ENCODE data around the gene ASB13. TPM values are rescaled to one million over a fixed set of nuclear protein-coding genes. Genes with fewer than 3 reads are reported as not detected.

Gene ASB13
- total RNA-seq, 1 experiment from 2014 or later: 13.8 TPM

DNA sequence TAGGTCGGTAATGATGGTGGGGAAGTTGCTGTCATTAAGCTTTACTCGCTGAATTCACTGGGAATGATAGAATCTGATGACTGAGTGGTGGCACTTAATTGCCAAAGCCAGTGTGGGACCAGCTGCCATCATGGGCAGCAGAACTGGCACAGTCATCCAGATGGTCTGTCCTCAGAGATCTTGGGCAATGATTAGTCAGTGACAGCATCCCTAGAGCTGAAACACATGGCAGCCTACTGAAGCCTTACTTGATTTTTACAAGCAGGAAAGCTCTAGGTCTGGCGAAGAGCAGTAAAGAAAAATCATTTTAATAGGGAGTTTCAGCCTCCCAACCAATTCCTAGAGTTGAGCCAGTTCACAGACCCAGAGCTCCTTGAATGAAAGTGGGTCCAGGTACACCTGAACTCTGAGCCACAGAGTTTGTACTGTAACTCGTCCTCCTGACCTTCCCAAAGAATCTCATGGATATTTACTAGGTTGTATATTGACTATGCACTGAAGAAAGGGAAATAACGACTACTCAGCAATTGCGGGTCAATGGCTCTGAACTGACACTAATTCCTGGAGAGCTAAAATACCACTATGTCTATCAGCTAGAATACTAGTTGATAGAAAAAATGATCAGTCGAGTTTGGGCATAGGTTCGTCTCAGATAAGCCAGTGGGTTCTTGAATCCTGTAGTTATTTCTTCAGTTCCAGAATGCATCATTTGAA is 4.4 kb upstream of the ASB13 start:
- H3K14ac ChIP-seq (ENCODE audit: insufficient read depth, low read length): no peak overlapping the region
- peaks cover 10 to 15% of the 10 kb centered on the region in 2 experiments; a peak in 4 of 5 replicates for H3K9me3 Mint-ChIP-seq
- peaks cover 6 to 7% of the 10 kb centered on the region in 2 experiments for H3K4me1 Mint-ChIP-seq
- no peak overlapping the region for H2BK12ac ChIP-seq (ENCODE audit: insufficient read length, low read depth, low read length)
- H3K9ac ChIP-seq (ENCODE audit: extremely low read depth, insufficient read length, low read length): no peak overlapping the region
- H3K36me3 Mint-ChIP-seq (ENCODE audit: insufficient read depth in 1 of 3, low read depth in 3 of 3): peaks cover 0 to 5% (median 4%) of the 10 kb centered on the region in 3 experiments; a peak in 5 of 7 replicates
- no peak overlapping the region for H3K18ac ChIP-seq (ENCODE audit: insufficient read length, low read depth, low read length)
- peaks cover 4% of the 10 kb centered on the region for H3K23me2 ChIP-seq (ENCODE audit: insufficient read length, low read depth, low read length, poor library complexity, severe bottlenecking)
- H3K79me2 ChIP-seq (ENCODE audit: insufficient read depth, low read length): no peaks in the 10 kb centered on the region
- no peak for DNase-seq
- no peak overlapping the region for H3K27ac ChIP-seq (ENCODE audit: insufficient read length, low read depth, low read length)
- no peak overlapping the region for H3K23ac ChIP-seq (ENCODE audit: insufficient read length, low read depth, low read length)
- H3K4me2 ChIP-seq (ENCODE audit: insufficient read depth, insufficient read length, low read length): no peak overlapping the region
- H3K4me3 Mint-ChIP-seq: no peak overlapping the region
- H4K8ac ChIP-seq (replicated peaks; ENCODE audit: insufficient read length, low read depth, low read length): no peak overlapping the region
- H4K91ac ChIP-seq (ENCODE audit: insufficient read length, low read depth, low read length): no peak overlapping the region
- no peak overlapping the region for H2BK20ac ChIP-seq (ENCODE audit: low read depth, low read length, poor library complexity, severe bottlenecking)
- H3K4me1 ChIP-seq (ENCODE audit: insufficient read depth, low read length): peaks cover 4% of the 10 kb centered on the region; the same call in 1 of the 2 replicates
- H3K4ac ChIP-seq (ENCODE audit: low read depth, low read length): no peak overlapping the region
- no peak overlapping the region for H2AFZ ChIP-seq (ENCODE audit: low read length)
- H2BK5ac ChIP-seq (ENCODE audit: insufficient read length, low read length): no peak overlapping the region
- no peaks in the 10 kb centered on the region for H4K20me1 ChIP-seq (ENCODE audit: control insufficient read depth, insufficient read depth, insufficient read length)
- H3T11ph ChIP-seq (ENCODE audit: low read length): no peak overlapping the region
- H2BK120ac ChIP-seq (ENCODE audit: low read depth, low read length, poor library complexity, severe bottlenecking): no peak overlapping the region
- H3K79me1 ChIP-seq (ENCODE audit: insufficient read depth, low read depth, low read length, poor library complexity, severe bottlenecking): no peaks in the 10 kb centered on the region
- peaks cover 18% of the 10 kb centered on the region for H3K27me3 Mint-ChIP-seq (ENCODE audit: low read depth)
- H3K56ac ChIP-seq (ENCODE audit: insufficient read length, low read depth, low read length): no peak overlapping the region
- H3K9me3 ChIP-seq (ENCODE audit: control insufficient read depth, low read depth, low read length): no peaks in the 10 kb centered on the region
- no CpG with 5 or more reads among the region's 8 CpGs for WGBS (ENCODE audit: extremely low coverage, insufficient read length, low lambda C conversion rate)
- H2BK15ac ChIP-seq (ENCODE audit: low read depth, low read length): no peak overlapping the region
- H2AK5ac ChIP-seq (ENCODE audit: insufficient read length, low read length): no peak overlapping the region
- TF ChIP-seq, protein P1, sequence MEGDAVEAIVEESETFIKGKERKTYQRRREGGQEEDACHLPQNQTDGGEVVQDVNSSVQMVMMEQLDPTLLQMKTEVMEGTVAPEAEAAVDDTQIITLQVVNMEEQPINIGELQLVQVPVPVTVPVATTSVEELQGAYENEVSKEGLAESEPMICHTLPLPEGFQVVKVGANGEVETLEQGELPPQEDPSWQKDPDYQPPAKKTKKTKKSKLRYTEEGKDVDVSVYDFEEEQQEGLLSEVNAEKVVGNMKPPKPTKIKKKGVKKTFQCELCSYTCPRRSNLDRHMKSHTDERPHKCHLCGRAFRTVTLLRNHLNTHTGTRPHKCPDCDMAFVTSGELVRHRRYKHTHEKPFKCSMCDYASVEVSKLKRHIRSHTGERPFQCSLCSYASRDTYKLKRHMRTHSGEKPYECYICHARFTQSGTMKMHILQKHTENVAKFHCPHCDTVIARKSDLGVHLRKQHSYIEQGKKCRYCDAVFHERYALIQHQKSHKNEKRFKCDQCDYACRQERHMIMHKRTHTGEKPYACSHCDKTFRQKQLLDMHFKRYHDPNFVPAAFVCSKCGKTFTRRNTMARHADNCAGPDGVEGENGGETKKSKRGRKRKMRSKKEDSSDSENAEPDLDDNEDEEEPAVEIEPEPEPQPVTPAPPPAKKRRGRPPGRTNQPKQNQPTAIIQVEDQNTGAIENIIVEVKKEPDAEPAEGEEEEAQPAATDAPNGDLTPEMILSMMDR (conservative IDR thresholded peaks at IDR 0.05): no peak
- no peak overlapping the region for H3K27ac Mint-ChIP-seq
- H3K27me3 ChIP-seq (ENCODE audit: insufficient read depth, low read length): no peaks in the 10 kb centered on the region
- no peak overlapping the region for H4K5ac ChIP-seq (ENCODE audit: insufficient read length, low read depth, low read length)
